GM19099 (cell line): ENCODE results near the gene CLHC1.

Experiments
- POLR2A ChIP-seq: IDR thresholded peaks from 3 replicates; pipeline ENCODE4 v1.6.1; 2011; ENCODE audit warnings: low read depth; ENCODE audit not compliant: insufficient read length; ENCODE audit errors: extremely low read depth

Gene CLHC1

DNA sequence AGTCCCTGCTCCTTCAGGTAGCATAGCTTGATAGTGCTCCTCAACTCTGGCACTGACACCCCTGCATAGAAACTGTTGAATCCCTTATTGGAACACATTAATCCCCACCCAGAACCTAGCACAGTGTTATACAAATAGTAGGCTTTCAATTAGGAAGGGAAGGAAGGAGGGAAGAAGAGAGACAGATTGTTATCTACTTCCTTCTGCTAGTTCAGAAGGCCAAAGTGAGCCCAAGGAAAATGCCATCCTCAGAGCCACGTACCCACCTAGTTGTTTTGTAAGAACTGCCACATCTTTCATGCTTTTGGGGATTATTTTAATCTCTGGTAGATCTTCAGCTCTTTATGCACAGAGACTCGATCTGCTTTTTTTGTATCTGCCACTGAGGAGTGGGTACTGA is 75.1 kb downstream of the CLHC1 start:
- TF ChIP-seq POLR2A = no peak

DNA sequence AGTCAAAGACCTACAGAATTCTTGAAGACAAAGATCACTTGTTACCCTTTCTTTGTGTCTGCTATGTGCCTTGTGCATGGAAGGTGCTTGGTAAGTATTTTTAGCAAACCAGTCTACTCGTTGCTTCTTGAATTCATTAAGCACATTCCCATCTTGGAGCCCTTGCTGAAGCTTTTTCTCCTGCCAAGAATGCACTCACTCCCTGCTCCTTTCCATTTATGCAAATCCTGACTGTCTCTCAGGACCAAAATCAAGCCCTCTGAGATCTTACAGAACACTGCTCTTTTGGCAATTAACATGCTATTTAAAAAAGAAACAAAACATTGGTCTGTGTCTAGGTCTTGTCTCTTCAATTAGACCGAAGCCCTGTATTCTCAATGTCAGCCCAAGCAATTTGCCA is 75.8 kb downstream of the CLHC1 start:
- no peak for TF ChIP-seq POLR2A

DNA sequence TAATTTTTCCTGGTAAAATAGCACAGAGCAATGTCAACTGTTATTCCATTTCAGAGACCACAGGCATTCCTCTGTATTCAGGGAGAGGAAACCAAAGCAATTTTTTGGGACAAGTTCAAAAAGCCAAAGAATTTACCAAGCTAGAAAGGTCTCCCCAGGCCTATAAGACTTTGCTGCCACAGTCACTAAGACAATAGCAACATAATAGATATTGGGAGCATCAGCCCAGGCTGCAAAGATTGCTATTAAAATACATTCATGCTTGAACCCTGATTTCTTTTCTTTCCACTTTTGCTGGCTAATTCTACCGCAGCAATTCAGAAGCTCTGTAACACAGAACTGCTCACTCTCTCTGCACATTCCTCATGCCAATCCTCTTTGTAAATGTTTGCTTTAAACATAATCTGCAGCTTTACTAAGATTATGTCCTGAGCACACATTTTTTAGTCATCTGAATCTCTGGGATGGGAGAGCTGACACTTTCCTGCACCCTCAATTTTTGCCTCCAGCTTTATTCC is 76.3 kb downstream of the CLHC1 start:
- no peak for TF ChIP-seq POLR2A

DNA sequence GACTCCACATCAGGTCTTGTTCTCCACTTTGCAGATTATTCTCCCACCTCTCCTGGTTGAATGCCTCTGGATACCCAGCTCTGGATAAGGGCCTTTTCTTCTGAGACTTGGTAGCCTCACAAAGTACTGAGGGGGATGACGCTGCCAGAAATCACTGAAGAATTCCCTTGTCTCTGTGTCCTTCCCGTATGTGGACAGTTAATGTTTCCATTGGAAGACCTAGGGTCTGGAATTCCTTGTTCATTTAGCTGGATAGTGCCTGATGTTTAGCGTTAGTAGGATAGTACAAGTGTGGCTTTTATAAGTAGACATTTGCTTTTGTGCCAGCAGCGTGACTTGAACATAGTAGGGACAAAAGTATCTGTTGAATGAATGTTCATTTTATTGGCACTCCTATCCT is 76.9 kb downstream of the CLHC1 start:
- TF ChIP-seq POLR2A = no peak

DNA sequence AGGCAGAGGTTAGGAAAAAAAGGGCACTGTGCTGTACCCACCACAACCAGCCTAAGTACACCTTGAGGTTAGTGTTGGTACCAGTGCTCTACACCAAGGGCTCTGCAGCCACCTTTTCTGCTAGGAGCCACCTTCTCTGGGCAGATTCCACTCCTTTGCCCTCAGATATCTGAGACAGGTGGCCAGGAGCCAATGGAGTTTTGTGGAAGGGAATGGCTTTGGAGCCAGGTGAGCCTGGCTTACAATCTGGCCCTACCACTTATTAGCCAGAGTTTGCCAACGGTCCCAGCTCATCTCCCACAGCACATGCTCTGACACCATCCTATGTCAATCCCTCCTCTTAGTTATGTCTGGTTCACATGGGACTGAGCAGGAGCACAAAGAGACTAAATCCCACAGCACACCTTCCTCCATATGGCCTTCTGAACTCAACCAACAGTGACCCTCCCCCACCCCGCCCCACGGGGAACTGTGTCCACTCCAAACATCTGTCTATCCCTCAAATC is 77.5 kb downstream of the CLHC1 start:
- TF ChIP-seq POLR2A = no peak

DNA sequence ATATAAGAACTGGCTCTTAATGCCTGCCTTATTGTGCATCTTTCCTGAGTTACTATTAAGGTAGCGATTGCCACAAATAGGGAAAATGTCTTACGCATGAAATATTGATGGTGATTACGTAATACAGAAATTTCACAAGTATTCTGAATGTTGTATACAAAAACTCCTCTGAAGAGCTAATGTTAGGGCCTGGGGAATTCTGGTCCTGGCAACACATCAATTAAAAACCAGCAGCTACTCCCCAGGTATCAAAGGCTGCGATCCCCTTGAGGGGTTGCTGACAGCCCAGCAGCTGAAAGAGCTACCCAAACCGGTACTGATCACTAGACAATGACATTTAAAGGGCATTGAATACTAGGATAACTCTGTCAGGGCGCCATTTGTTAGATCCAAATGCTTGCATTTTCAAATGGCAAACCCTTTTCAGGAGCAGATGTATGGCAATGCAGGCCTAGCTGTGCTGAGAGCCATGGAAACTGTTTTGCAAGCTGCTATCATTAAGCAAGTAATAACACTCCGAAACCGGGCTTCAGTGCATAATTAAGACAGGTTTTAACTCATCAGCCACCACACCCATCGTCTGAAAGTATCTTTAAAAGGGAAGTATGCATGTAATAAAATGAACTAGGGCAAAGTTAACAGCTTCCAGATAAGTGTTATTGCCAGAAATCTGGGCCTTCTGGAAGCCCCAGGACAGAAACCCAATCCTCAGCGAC is 78.4 kb downstream of the CLHC1 start:
- no peak for TF ChIP-seq POLR2A

DNA sequence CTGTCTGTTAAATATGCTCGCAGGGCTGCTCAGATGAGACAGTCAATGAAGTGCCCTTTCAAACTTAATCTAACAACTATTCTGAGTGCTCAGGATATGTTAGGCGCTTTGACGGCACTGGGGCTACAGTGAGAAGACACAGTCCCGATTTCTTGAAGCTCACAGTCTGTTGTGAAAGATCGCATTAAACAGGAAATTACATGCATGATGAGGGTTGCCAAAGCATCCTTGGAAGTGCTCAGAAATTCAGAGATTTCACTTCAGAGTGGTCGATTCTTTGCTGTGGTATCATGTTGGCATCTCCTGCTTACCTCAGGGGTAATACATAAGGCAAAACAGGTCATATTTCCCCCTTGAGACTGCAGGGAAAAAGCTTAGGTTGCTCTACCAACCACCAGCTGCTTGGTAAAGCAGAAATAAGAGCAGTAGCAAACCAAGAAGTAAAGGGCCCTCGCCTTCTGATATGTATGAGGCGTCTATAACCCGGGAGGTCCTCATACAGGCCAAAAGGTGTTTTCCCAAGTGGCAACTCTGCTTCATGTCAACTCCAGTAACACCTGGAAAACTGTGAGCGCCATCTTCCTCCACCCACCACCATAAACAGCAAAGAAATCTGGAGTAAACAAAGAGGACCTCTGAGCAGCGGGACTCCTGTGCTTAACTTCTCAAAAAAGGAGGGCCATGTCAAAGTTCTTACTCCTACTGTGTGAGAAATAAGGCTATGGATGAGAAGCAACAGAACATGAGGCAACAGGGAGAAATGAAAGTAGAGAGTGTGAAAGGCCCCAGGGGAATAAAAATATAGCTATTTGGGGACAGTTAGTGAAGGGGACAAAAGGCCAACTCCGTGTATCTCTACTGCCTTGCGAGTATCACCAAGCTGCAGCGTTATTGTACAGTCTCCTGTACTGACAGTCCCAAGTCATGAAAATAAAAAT is 79.3 kb downstream of the CLHC1 start:
- TF ChIP-seq POLR2A = no peak

DNA sequence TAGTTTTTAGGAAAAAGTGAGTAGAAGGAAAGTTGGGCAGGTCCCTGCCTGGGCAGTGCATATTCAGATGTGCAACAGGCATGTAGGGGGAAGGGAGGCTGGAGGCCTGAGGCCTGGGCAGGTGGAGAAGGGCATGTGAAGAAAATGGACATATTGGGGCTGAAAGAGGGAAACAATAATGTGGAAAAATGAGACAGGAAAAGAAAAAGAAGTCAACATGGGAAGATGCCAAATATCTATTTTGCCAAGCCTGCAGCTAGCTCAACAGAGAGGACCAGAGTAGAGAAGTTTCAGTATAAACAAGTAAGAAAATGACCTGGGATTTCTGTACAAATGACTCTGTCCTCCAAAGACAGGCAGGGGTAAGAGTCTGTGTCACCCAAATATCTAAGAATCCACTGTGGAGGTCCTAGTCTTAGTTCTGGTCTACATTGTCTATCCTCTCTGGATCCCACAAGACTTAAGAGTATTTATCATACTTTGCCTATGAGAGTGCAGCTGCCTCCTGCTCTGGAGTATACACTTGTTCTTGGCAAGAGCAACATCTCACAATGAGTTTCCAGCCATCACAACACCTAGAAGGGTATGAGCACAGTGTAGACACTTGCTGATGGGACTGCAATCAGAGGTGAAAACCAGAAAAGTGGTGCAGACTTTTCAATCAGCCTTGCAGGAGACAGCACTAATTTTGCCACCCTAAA is 80.2 kb downstream of the CLHC1 start:
- TF ChIP-seq POLR2A = no peak

DNA sequence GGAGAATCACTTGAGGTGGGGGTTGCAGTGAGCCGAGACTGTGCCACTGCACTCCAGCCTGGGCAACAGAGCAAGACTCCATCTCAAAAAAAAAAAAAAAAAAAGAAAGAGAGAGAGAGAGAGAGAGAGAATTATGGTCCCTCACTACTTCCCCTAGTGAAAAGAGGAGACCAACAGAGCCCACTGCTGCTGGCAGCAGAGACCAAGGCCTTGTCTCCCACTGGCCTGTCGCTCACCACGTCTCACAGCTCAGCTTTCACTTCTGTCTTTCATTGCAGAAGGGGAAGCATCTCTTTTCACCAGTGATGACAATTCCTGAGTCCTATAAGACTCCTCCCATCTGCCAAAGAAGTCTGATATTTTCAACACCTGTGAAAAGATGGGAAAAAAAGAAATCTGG is 81.3 kb downstream of the CLHC1 start:
- TF ChIP-seq POLR2A = no peak

DNA sequence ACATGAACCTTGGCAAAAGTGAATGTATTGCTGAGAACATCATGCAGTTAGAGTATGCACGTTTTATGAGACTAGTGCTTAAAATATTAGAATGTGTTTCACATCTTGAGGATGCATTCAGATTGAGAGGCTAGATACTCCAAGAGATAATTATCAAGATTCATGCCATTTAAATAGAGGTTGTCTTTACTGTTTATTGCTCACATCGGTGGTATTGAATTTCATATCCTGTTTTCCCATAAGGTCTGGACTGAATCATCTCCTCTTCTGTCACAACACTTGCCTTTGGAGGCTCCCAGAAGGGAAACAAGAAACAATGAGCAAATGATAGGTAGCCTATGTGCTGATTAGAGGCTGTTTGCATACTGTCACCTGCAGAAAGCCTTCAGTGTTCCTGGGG is 83.8 kb downstream of the CLHC1 start:
- TF ChIP-seq POLR2A = no peak

DNA sequence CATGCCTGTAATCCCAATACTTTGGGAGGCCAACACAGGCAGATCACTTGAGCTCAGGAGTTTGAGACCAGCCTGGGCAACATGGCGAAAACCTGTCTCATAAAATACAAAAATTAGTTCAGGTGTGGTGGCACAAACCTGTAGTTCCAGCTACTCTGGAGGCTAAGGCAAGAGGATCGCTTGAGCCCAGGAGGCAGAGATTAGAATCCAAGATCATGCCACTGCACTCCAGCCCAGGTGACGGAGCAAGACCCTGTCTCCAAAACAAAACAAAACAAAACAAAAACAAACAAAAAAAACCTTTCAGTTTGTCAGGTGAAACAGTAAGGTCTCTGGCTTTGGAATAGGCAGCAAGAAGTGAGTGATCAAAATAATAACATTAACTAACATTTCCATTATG is 84.6 kb downstream of the CLHC1 start:
- TF ChIP-seq POLR2A = no peak

DNA sequence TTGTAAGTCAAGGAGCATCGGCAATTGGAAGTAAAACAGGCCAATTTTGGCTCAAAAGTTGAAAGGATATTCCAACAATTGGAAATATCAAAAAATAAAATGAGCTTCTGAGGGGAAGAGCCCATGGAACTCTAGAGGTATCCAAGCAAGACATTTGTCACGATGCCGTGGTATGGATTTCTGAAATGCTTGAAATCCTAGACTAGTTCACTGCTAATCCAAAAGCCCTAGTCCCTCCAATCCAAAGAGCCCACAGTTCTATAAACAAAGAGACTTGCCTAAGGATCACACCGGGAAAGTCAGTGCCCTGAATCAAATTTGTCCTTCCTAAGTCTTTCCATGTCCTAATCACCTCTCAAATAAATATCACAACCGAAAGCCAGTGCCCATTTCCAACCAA is 85.1 kb downstream of the CLHC1 start:
- TF ChIP-seq POLR2A = no peak

DNA sequence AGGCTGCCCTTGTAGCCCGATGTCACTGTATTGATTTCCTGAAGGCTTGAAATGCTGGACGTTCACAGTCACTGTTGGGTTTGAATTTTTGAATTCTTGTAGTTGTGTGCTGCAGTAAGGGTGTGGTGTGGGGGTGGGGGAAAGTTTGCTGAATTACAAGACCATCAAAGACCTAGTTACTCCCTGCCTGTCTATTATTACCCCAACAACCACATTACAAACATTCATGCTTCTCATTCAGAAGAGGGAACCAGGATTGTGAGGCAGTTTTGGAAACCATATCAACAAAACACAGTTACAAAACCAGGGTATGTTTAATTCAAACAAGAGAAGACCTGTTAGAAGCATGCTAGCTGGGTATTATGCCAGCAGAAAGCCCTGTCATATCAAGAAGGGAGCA is 85.8 kb downstream of the CLHC1 start:
- TF ChIP-seq POLR2A = no peak

DNA sequence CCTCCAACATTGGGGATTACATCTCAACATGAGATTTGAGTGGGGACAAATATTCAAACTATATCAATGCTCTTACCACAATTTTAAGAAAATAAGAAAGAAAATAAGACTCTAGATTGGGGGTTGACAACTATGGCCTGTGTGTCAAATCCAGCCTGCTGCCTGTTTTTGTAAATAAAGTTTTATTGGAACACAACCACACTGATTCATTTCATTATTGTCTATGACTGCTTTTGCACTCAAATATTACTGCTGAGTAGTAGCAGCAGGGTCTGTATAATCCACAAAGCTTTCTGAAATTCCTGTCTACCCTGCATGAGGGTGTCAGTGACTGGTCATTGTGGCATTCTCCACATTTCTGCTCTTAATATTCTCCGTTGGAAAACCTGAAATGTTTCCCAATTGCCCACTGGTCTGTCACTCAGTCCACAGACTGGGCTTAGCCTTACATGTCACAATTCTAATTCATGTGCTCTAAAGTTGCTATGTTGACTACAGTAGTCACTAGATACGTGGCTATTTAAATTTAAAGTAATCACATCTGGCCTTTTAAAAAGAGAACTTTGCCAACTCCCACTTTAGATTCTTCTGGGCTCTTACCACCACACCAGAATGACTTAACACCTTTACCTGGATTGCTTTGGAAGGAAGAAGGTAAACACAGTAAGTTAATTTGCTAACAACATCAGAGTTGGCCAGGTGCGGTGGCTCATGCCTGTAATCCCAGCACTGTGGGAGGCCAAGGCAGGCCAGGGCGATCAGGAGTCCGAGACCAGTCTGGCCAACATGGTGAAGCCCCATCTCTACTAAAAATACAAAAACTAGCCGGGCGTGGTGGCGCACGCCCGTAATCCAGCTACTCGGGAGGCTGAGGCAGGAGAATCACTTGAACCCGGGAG is 86.9 kb downstream of the CLHC1 start:
- TF ChIP-seq POLR2A = no peak
